GM08714 (cell line): Measurements from ENCODE around the gene GDPD2.

Source experiments
- H3K4me3 ChIP-seq: fragments of 200-500 bp; sonication (Bioruptor generic); 2 replicates; pipeline ENCODE4 v1.5.1; 2014; ENCODE audit warnings: mild to moderate bottlenecking, low read length, inconsistent platforms
- ZNF274 ChIP-seq: IDR thresholded peaks from 2 replicates; pipeline ENCODE4 v1.6.1; 2012; ENCODE audit warnings: mild to moderate bottlenecking, low read depth, low read length

The GDPD2 gene

GRCh38 chrX:70446380-70447350, 23.6 kb downstream of the GDPD2 start:
- H3K4me3 ChIP-seq, result no peak overlapping the region
- TF ChIP-seq ZNF274, result no peak

- no peak for TF ChIP-seq ZNF274
- no peak overlapping the region for H3K4me3 ChIP-seq
These were observed 26.4 kb downstream of the GDPD2 start for GRCh38 chrX:70449457-70449966.

GRCh38 chrX:70452143-70452733, 29.1 kb downstream of the GDPD2 start:
- TF ChIP-seq ZNF274, result no peak
- H3K4me3 ChIP-seq, result peak overlapping the region; percentile 35; the same call in 1 of the 2 replicates

- no peak overlapping the region for H3K4me3 ChIP-seq
- no peak for TF ChIP-seq ZNF274
These were observed 30.0 kb downstream of the GDPD2 start for GRCh38 chrX:70453024-70453618.

- TF ChIP-seq ZNF274, result no peak
- peak overlapping the region; percentile 63 for H3K4me3 ChIP-seq
These were observed 31.6 kb downstream of the GDPD2 start for GRCh38 chrX:70454441-70455365.

GRCh38 chrX:70455366-70456202, 32.5 kb downstream of the GDPD2 start:
- peak overlapping the region; percentile 63 for H3K4me3 ChIP-seq
- TF ChIP-seq ZNF274, result no peak

GRCh38 chrX:70456256-70456655, 33.1 kb downstream of the GDPD2 start:
- H3K4me3 ChIP-seq, result peak overlapping the region; percentile 63; the same call in 1 of the 2 replicates
- TF ChIP-seq ZNF274, result no peak

- TF ChIP-seq ZNF274, result no peak
- H3K4me3 ChIP-seq, result no peak overlapping the region
These were observed 37.9 kb downstream of the GDPD2 start for GRCh38 chrX:70461026-70461425.

GRCh38 chrX:70464051-70464450, 40.9 kb downstream of the GDPD2 start:
- no peak overlapping the region for H3K4me3 ChIP-seq

GRCh38 chrX:70466968-70467367, 43.9 kb downstream of the GDPD2 start:
- no peak for TF ChIP-seq ZNF274
- no peak overlapping the region for H3K4me3 ChIP-seq

More at GRCh38 chrX:70464051-70464450, 40.9 kb downstream of the GDPD2 start:
- no peak for TF ChIP-seq ZNF274

GRCh38 chrX:70468709-70469108, 45.6 kb downstream of the GDPD2 start:
- no peak for TF ChIP-seq ZNF274
- H3K4me3 ChIP-seq, result no peak overlapping the region

GRCh38 chrX:70470850-70471289, 47.8 kb downstream of the GDPD2 start:
- no peak overlapping the region for H3K4me3 ChIP-seq
- TF ChIP-seq ZNF274, result no peak
